HG03025 (cell line): Measurements from ENCODE around the gene LRRC3C.
A peak's percentile ranks its signal among the peaks of the same experiment; 100 is the strongest.
"Not testable (repeated sequence)": the region's sequence is repeated elsewhere in the genome, so short reads cannot be mapped to it uniquely, and the experiment has no call there.

Experiments used
- ATAC-seq: cut with Tn5 transposase; IDR thresholded peaks from one replicate; pipeline ENCODE4 v1.9.1; 2021; ENCODE audit warnings: mild to moderate bottlenecking, moderate library complexity; ENCODE audit not compliant: unreplicated experiment, low FRiP score

LRRC3C gene

GRCh38 chr17:39927101-39927928 is at the start of gene LRRC3C, which contains the start of gene ORMDL3:
TSS of gene LRRC3C (plus strand) at chr17:39927732. CDS start at chr17:39941524, 13,792 bp downstream.
TSS of gene ORMDL3 (minus strand) at chr17:39927601. CDS start at chr17:39924203, 3,398 bp downstream.
- peak; percentile 84 for ATAC-seq

- not testable (repeated sequence) for ATAC-seq
These were observed 41.4 kb upstream of the LRRC3C start for GRCh38 chr17:39886102-39886501.

- no peak for ATAC-seq
These were observed 40.5 kb upstream of the LRRC3C start for GRCh38 chr17:39887078-39887477.

- no peak for ATAC-seq
These were observed 38.3 kb upstream of the LRRC3C start for GRCh38 chr17:39889200-39889599.

GRCh38 chr17:39894681-39895376 is 32.7 kb upstream of the LRRC3C start:
- ATAC-seq, result no peak

- ATAC-seq, result no peak
These were observed 29.4 kb upstream of the LRRC3C start for GRCh38 chr17:39898088-39898487.

- ATAC-seq, result no peak
These were observed 28.3 kb upstream of the LRRC3C start for GRCh38 chr17:39899215-39899614.

- ATAC-seq, result not testable (repeated sequence)
These were observed 25.5 kb upstream of the LRRC3C start for GRCh38 chr17:39902027-39902426.

GRCh38 chr17:39903158-39903884 is 24.2 kb upstream of the LRRC3C start:
- no peak for ATAC-seq

GRCh38 chr17:39904990-39905288 is 22.6 kb upstream of the LRRC3C start:
- ATAC-seq, result no peak

GRCh38 chr17:39908789-39909352 is 18.7 kb upstream of the LRRC3C start:
- ATAC-seq, result no peak

GRCh38 chr17:39913989-39914388 is 13.5 kb upstream of the LRRC3C start:
- no peak for ATAC-seq

- no peak for ATAC-seq
These were observed 12.0 kb upstream of the LRRC3C start for GRCh38 chr17:39915559-39915958.

GRCh38 chr17:39916918-39917317 is 10.6 kb upstream of the LRRC3C start:
- no peak for ATAC-seq

- no peak for ATAC-seq
These were observed 8.3 kb upstream of the LRRC3C start for GRCh38 chr17:39919087-39919683.

GRCh38 chr17:39920218-39921210 is 7.0 kb upstream of the LRRC3C start:
- no peak for ATAC-seq

- no peak for ATAC-seq
These were observed 6.2 kb upstream of the LRRC3C start for GRCh38 chr17:39921323-39921722.

- no peak for ATAC-seq
These were observed 5.5 kb upstream of the LRRC3C start for GRCh38 chr17:39922006-39922405.

GRCh38 chr17:39923230-39923629 is 4.3 kb upstream of the LRRC3C start:
- ATAC-seq, result no peak
